Measurements from ENCODE around the gene AARSD1.
"Not testable (repeated sequence)": the region's sequence is repeated elsewhere in the genome, so short reads cannot be mapped to it uniquely, and the experiment has no call there.

AARSD1 gene
- total RNA-seq, result 2.6 to 7.5 (median 4.3) reads per million in 3 experiments

GRCh38 chr17:42964161-42964932 is at the start of gene AARSD1:
AARSD1 (minus strand) TSS chr17:42964454; CDS start chr17:42964440, 14 bp downstream.
- DNase-seq, result peak; percentile 90

GRCh38 chr17:43013296-43013695 is 49.0 kb upstream of the AARSD1 start:
- DNase-seq, result no peak

- no peak for DNase-seq
Measured at GRCh38 chr17:43011728-43012472, 47.6 kb upstream of the AARSD1 start.

- DNase-seq, result no peak
Measured at GRCh38 chr17:43010667-43011308, 46.5 kb upstream of the AARSD1 start.

- DNase-seq, result peak; percentile 81
Measured at GRCh38 chr17:43006639-43007551, 42.6 kb upstream of the AARSD1 start, which contains the start of gene IFI35. IFI35 (plus strand) TSS chr17:43006784; CDS start chr17:43006948, 164 bp downstream.

- no peak for DNase-seq
Measured at GRCh38 chr17:43003542-43004172, 39.4 kb upstream of the AARSD1 start.

GRCh38 chr17:43000894-43001293 is 36.6 kb upstream of the AARSD1 start:
- not testable (repeated sequence) for DNase-seq

- no peak for DNase-seq
Measured at GRCh38 chr17:42999003-42999525, 34.8 kb upstream of the AARSD1 start.

- DNase-seq, result peak; percentile 98
Measured at GRCh38 chr17:42997984-42998938, 34.0 kb upstream of the AARSD1 start, which contains the start of gene RPL27. RPL27 (plus strand) TSS chr17:42998419; CDS start chr17:42998751, 332 bp downstream.

GRCh38 chr17:42997390-42997983 is 33.2 kb upstream of the AARSD1 start:
- no peak for DNase-seq

- DNase-seq, result not testable (repeated sequence)
Measured at GRCh38 chr17:42993913-42994312, 29.7 kb upstream of the AARSD1 start.

- DNase-seq, result no peak
Measured at GRCh38 chr17:42992872-42993271, 28.6 kb upstream of the AARSD1 start.

GRCh38 chr17:42991471-42991870 is 27.2 kb upstream of the AARSD1 start:
- DNase-seq, result no peak

- no peak for DNase-seq
Measured at GRCh38 chr17:42989726-42990652, 25.7 kb upstream of the AARSD1 start.

- no peak for DNase-seq
Measured at GRCh38 chr17:42989141-42989540, 24.9 kb upstream of the AARSD1 start.

GRCh38 chr17:42985225-42985624 is 21.0 kb upstream of the AARSD1 start:
- DNase-seq, result no peak

- DNase-seq, result no peak
Measured at GRCh38 chr17:42982266-42982665, 18.0 kb upstream of the AARSD1 start.

GRCh38 chr17:42980766-42981397 is 16.6 kb upstream of the AARSD1 start:
- DNase-seq, result peak; percentile 57
